ENCODE results near the gene MLXIP.

DNA sequence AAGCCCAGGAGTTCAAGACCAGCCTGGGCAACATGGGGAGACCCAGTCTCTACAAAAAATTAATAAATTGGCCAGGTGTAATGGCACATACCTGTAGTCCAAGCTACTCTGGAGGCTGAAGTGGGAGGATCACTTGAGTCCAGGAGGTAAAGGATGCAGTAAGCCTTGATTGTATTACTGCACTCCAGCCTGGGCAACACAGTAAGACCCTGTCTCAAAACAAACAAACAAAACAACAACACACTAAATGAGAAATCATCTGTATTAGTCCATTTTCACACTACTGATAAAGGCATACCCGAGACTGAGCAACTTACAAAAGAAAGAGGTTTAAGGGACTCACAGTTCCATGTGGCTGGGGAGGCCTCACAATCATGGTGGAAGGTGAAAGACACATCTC lies 4.7 kb upstream of the MLXIP start:
- TF ChIP-seq, protein P1, sequence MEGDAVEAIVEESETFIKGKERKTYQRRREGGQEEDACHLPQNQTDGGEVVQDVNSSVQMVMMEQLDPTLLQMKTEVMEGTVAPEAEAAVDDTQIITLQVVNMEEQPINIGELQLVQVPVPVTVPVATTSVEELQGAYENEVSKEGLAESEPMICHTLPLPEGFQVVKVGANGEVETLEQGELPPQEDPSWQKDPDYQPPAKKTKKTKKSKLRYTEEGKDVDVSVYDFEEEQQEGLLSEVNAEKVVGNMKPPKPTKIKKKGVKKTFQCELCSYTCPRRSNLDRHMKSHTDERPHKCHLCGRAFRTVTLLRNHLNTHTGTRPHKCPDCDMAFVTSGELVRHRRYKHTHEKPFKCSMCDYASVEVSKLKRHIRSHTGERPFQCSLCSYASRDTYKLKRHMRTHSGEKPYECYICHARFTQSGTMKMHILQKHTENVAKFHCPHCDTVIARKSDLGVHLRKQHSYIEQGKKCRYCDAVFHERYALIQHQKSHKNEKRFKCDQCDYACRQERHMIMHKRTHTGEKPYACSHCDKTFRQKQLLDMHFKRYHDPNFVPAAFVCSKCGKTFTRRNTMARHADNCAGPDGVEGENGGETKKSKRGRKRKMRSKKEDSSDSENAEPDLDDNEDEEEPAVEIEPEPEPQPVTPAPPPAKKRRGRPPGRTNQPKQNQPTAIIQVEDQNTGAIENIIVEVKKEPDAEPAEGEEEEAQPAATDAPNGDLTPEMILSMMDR (IDR thresholded peaks at IDR 0.05; ENCODE audit: borderline replicate concordance, extremely low read depth, low read length, poor library complexity, severe bottlenecking): no peak
- TF ChIP-seq EZH2 (IDR thresholded peaks at IDR 0.05; ENCODE audit: borderline replicate concordance, low read depth, low read length, severe bottlenecking): no peak
